Pancreas (tissue), 10 donors: ENCODE data around the gene COPS2. TPM values are rescaled to one million over a fixed set of nuclear protein-coding genes. Genes with fewer than 3 reads are reported as not detected.

Source experiments
- ATAC-seq, 4 donors: fragments of 200-7000 bp; cut with Tn5 transposase; one replicate each; pipeline versions ENCODE4 v1.8.0 to v1.9.1; 2020; ENCODE audit warnings: mild to moderate bottlenecking in 4 of 4, moderate library complexity in 4 of 4
- DNase-seq, 6 donors: peaks; one replicate each; pipeline ENCODE4 v3.0.0-alpha.2; 2020
- FAIRE-seq: peaks from 2 replicates; lab custom pipeline; 2012; peaks lifted over from hg19 to GRCh38; lab: Jason Lieb, UNC
- H3K27ac ChIP-seq, 4 donors: fragments of 200-600 bp; sonication (generic); 1 replicate in 3 of 4; 2 replicates in 1 of 4; pipeline versions ENCODE4 v1.5.0 to v1.8.0; 2020
- H3K27me3 ChIP-seq, 4 donors: fragments of 200-600 bp; one replicate each; pipeline ENCODE4 v1.8.0; 2021
- H3K36me3 ChIP-seq, 3 donors: fragments of 200-600 bp; sonication (generic) in 1 of 3; one replicate each; pipeline versions ENCODE4 v1.5.0 to v1.8.0; 2020 to 2021
- H3K4me1 ChIP-seq, 3 donors: fragments of 200-600 bp; one replicate each; pipeline ENCODE4 v1.8.0; 2021
- H3K4me3 ChIP-seq, 4 donors: fragments of 200-600 bp; sonication (generic) in 2 of 4; one replicate each; pipeline versions ENCODE4 v1.5.0 to v1.8.0; 2020 to 2021
- H3K9me3 ChIP-seq, 4 donors: fragments of 200-600 bp; one replicate each; pipeline ENCODE4 v1.8.0; 2021
- WGBS, 2 donors: extraction: QIAGEN DNeasy Blood & Tissue Kit; methylation state at CpG; one replicate each; pipeline ENCODE4 v1.1.7; 2013; 5-methylcytosine and 5-hydroxymethylcytosine counted together
- intact Hi-C, 3 donors: fragments of 100-400 bp; cut with DNase I; formaldehyde crosslinking; loops; one replicate each; pipeline versions ENCODE4 v1.11.1 to v1.14.2; 2022
- polyA plus RNA-seq, 2 donors: library from polyadenylated mRNA; stranded (reverse); fragments of 200-250 nt; gene quantifications; one replicate each; pipeline ENCODE4 v1.2.3, GENCODE V29; 2013
- total RNA-seq, 6 donors: library from RNA; stranded (reverse); fragmentation: NEBNext Ultra II Directional in 4 of 6; extraction: Animal tissue kit (Norgen Biotek cat#: 25700) in 4 of 6; gene quantifications; one replicate each; pipeline versions ENCODE4 v1.2.1 to v1.2.4, GENCODE V29; 2021 to 2023
- TF ChIP-seq, protein P1 (sequence below), 4 donors: fragments of 200-600 bp; sonication (generic) in 3 of 4; IDR thresholded peaks; one replicate each; pipeline versions ENCODE4 v1.5.0 to v1.8.0; 2021; ENCODE audit warnings: antibody characterized with exemption in 4 of 4
- donor health status: healthy with polysubstance abuse.
- donor health status: DM: no; HTN: no; CAD: no; lungs with moderate emphysema.
- donor health status: DM: no; HTN: no; CAD: no.
- donor health status: control.
- donor health status: control.
- donor health status: Bipolar disorder and iron deficiency.
- donor health status: DM: yes; HTN: yes; CAD: no.
- donor health status: DM: no; HTN: no; CAD: no.
- donor health status: DM: no; HTN: no; CAD: no.
- donor health status: DM: yes; HTN: yes; CAD: no.

Gene COPS2
- total RNA-seq, result 10 to 100 TPM; 34.7 to 56.3 (median 43.3) TPM
- polyA plus RNA-seq, result 10 to 100 TPM; 22.6 to 26.5 TPM

DNA sequence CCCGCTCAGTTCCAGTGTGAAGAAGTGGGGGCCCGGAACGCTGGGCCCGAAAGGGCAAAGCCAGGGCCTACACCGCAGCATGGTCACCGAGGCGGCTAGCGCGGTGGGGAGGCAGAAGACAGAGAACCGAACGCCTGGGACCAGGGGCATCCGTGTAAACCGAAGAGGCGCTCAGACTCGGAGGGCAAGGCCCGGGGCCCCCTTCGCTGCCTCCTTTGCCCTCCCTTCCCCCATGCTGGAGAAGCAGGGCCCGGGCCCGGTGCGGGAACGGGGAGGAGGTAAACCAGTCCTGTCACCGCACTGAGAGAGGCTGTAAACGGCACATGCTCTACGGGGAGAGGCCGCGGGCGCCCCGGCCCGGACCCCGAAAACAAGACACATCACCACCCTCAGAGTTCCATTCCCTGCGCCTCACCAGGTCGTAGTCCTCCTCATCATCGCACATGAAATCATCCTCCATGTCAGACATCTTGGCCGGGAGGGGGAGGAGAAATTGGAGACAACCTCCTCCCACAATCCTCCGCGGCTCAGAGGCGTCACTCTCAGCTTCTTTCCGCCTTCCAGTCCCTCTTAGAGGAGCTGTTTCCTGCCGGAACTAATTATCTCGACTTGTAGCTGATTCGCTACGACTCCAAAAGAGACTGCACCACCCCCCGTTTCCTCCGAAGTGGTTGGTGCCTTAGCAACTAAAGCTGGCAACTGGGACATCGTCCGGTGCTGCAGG, at the start of gene COPS2:
COPS2 (minus strand) TSS at position 490 of the 724 bp plus-strand sequence; CDS start at position 469, 21 bp downstream.
- peak within 1 kb of the TSS; percentile 49 to 82 (median 70) for H3K27ac ChIP-seq
- peak; percentile 81 to 95 (median 93) for DNase-seq
- peak; percentile 79 for FAIRE-seq
- WGBS, 2 donors, result 0% methylated on average over 39 to 46 of the region's 46 CpGs
- no peaks in the 10 kb centered on the region for H3K36me3 ChIP-seq
- H3K4me1 ChIP-seq, result peaks cover 11 to 18% (median 15%) of the 10 kb centered on the region in 3 donors
- intact Hi-C loops, result no loop called here
- TF ChIP-seq, protein P1, sequence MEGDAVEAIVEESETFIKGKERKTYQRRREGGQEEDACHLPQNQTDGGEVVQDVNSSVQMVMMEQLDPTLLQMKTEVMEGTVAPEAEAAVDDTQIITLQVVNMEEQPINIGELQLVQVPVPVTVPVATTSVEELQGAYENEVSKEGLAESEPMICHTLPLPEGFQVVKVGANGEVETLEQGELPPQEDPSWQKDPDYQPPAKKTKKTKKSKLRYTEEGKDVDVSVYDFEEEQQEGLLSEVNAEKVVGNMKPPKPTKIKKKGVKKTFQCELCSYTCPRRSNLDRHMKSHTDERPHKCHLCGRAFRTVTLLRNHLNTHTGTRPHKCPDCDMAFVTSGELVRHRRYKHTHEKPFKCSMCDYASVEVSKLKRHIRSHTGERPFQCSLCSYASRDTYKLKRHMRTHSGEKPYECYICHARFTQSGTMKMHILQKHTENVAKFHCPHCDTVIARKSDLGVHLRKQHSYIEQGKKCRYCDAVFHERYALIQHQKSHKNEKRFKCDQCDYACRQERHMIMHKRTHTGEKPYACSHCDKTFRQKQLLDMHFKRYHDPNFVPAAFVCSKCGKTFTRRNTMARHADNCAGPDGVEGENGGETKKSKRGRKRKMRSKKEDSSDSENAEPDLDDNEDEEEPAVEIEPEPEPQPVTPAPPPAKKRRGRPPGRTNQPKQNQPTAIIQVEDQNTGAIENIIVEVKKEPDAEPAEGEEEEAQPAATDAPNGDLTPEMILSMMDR (IDR thresholded peaks at IDR 0.05), result no peak
- no peaks in the 10 kb centered on the region for H3K9me3 ChIP-seq
- no peaks in the 10 kb centered on the region for H3K27me3 ChIP-seq
- peak within 1 kb of the TSS; percentile 66 to 93 (median 85) for H3K4me3 ChIP-seq
- peak; percentile 98 for ATAC-seq

DNA sequence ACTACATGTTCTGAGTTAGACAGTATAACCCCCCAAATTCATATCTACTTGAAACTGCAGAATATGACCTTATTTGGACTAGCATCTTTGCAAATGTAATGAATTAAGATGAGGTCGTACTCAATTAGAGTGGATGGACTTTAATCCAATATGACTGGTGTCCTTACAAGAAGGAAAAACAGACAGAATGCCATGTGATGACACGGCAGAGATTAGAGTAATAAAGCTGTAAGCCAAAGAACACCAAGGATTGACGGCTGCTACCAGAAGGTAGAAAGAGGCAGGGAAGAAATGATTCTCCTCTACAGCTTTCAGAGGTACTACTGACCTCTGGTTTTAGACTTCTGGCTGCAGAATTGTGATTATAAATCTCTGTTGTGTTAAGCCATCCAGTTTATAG, 44.9 kb upstream of the COPS2 start:
- intact Hi-C loops, result no loop called here
- peaks cover 0 to 5% (median 0%) of the 10 kb centered on the region in 3 donors for H3K36me3 ChIP-seq
- peaks cover 6 to 12% (median 8%) of the 10 kb centered on the region in 3 donors for H3K4me1 ChIP-seq
- TF ChIP-seq, protein P1 (IDR thresholded peaks at IDR 0.05), result no peak
- no peak overlapping the region for H3K4me3 ChIP-seq
- no peaks in the 10 kb centered on the region for H3K27me3 ChIP-seq
- WGBS, 2 donors, result 81 to 82% methylated on average over 3 of the region's 3 CpGs
- ATAC-seq (no peak), FAIRE-seq (no peak), DNase-seq (no peak)
- no peak overlapping the region for H3K27ac ChIP-seq
- no peaks in the 10 kb centered on the region for H3K9me3 ChIP-seq

DNA sequence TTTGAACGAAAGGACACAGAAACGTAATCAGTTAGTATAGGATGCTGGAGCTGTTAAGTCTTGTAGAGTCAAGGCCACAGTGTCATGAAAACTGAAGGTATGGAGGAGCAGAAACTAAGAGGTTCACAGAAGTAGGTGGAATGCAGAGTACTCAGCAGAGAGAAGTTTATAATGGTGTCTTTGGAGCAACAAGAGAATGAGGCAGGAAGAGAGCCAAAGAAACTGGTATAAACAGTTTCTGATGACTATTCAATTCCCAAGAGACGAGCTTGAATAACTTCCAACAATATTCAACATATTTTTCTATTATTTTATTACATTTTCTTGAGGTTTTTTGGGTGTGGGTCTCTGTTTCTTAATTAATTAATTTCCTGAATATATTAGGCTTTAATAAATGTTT, 44.3 kb upstream of the COPS2 start:
- intact Hi-C loops, result no loop called here
- no peak overlapping the region for H3K27ac ChIP-seq
- TF ChIP-seq, protein P1 (IDR thresholded peaks at IDR 0.05), result no peak
- H3K4me1 ChIP-seq, result peaks cover 6 to 12% (median 8%) of the 10 kb centered on the region in 3 donors
- WGBS, 2 donors, result 46 to 62% methylated on average over 3 of the region's 3 CpGs
- FAIRE-seq (no peak), DNase-seq (no peak), ATAC-seq (no peak)
- peaks cover 0 to under 1% (median 0%) of the 10 kb centered on the region in 3 donors for H3K36me3 ChIP-seq
- H3K9me3 ChIP-seq, result no peaks in the 10 kb centered on the region
- no peaks in the 10 kb centered on the region for H3K27me3 ChIP-seq
- no peak overlapping the region for H3K4me3 ChIP-seq

DNA sequence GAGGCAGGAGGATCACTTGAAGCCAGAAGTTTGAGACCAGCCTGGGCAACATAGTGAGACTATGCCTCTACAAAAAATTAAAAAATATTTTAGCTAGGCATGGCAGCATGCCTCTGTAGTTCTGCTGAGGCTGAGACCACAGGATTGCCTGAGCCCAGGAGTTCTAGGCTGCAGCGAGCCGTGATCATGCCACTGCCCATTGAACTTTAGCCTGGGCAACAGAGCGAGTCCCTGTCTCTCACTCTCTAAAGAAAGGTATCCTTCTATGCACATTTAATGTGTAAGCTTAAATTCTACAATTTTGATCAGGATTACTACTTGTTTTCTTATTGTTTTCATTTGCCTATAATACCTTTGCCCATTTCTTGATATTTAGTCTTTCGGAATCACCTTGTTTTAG, 41.5 kb upstream of the COPS2 start:
- Histone ChIP-seq H3K9me3 (no peaks in the 10 kb centered on the region), H3K27me3 (no peaks in the 10 kb centered on the region), H3K4me3 (no peak overlapping the region), H3K4me1 (peaks cover 6 to 12% (median 8%) of the 10 kb centered on the region in 3 donors), H3K36me3 (no peaks in the 10 kb centered on the region), H3K27ac (no peak overlapping the region)
- TF ChIP-seq, protein P1 (IDR thresholded peaks at IDR 0.05), result no peak
- no peak for DNase-seq
- intact Hi-C loops, result no loop called here
- no peak for FAIRE-seq
- 96 to 97% methylated on average over 4 of the region's 4 CpGs for WGBS, 2 donors
- no peak for ATAC-seq

DNA sequence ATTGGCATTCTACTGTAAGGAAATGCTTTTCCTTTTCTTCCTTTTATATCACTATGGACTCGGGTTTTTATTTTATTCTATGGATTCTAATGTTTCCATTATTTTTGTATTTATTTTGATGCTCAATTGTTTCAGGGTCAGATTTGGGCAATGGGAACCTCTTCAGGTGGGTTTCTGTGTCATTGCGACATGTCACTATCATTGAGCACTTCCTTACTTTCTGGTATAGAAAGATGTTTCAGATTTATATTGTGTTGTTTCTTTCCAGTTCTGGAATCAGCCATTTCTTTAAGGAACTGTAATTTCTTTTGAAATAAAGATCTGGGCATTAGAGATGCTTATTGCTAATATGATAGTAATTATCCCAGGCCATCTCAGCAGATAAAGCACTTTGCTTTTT, 36.5 kb upstream of the COPS2 start:
- H3K4me3 ChIP-seq, result no peak overlapping the region
- WGBS, 2 donors, result 86 to 91% methylated on average over 2 of the region's 2 CpGs
- DNase-seq (no peak), FAIRE-seq (no peak), ATAC-seq (no peak)
- H3K9me3 ChIP-seq, result no peaks in the 10 kb centered on the region
- H3K4me1 ChIP-seq, result peaks cover 6 to 12% (median 8%) of the 10 kb centered on the region in 3 donors
- TF ChIP-seq, protein P1 (IDR thresholded peaks at IDR 0.05), result no peak
- H3K27me3 ChIP-seq, result no peaks in the 10 kb centered on the region
- intact Hi-C loops, result no loop called here
- no peaks in the 10 kb centered on the region for H3K36me3 ChIP-seq
- no peak overlapping the region for H3K27ac ChIP-seq
